ENCODE data around the gene DNER. TPM values are rescaled to one million over a fixed set of nuclear protein-coding genes. Genes with fewer than 3 reads are reported as not detected.

The DNER gene
- total and polyA plus RNA-seq, 2 experiments from 2014 or later = 4.7 to 8.8 TPM

DNA sequence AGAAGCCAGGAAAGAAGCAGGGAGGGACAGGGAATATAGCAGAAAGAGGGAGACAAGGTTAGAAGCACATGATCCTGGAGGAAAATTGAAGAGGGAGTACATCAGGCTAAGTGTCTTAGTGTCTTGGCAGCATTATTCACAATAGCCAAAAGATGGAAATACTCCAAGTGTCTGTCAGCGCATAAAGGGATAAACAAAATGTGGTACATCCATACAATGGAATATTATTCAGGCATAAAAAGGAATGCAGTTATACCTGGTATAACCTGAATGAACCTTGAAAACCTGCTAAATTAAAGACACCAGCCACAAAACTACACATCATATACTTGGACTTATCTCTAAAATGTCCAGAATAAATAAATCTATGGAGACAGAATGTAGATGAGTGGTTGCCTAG lies 224.2 kb downstream of the DNER start:
- Mint-ChIP-seq H3K9me3 (peaks cover 16% of the 10 kb centered on the region), H3K36me3 (ENCODE audit: low read depth) (peaks cover 13% of the 10 kb centered on the region), H3K27me3 (ENCODE audit: insufficient read depth, low read depth, poor library complexity) (no peaks in the 10 kb centered on the region), H3K27ac (no peak overlapping the region), H3K4me1 (peaks cover 21% of the 10 kb centered on the region), H3K4me3 (no peak overlapping the region)
- Histone ChIP-seq H3K4me3 (no peak overlapping the region), H3K27me3 (ENCODE audit: insufficient read depth) (no peaks in the 10 kb centered on the region), H3K9me2 (ENCODE audit: insufficient read depth) (0 out of 2 replicates have a peak, but pooled peaks cover 9% of the 10 kb centered on the region), H2AFZ (no peak overlapping the region), H3K27ac (ENCODE audit: low read depth) (no peak overlapping the region), H3K79me2 (replicated peaks; ENCODE audit: insufficient read depth) (no peaks in the 10 kb centered on the region), H3K4me1 (ENCODE audit: insufficient read depth) (peaks cover 17% of the 10 kb centered on the region), H3K4me2 (no peak overlapping the region), H4K20me1 (replicated peaks; ENCODE audit: insufficient read depth) (no peaks in the 10 kb centered on the region), H3K36me3 (ENCODE audit: insufficient read depth) (no peaks in the 10 kb centered on the region), H3F3A (replicated peaks; ENCODE audit: low read depth) (no peaks in the 10 kb centered on the region)
- ATAC-seq (no peak), DNase-seq (ENCODE audit: low spot score) (no peak)
- no peak for TF ChIP-seq EZH2phosphoT487 (IDR thresholded peaks at IDR 0.05; ENCODE audit: unreplicated experiment)
- no peak for TF ChIP-seq ZNF114 (CRISPR knock-in tag; IDR thresholded peaks at IDR 0.05)
- no peak for TF ChIP-seq ZNF331 (CRISPR knock-in tag; IDR thresholded peaks at IDR 0.05; ENCODE audit: low read depth)
- TF ChIP-seq, protein P1, sequence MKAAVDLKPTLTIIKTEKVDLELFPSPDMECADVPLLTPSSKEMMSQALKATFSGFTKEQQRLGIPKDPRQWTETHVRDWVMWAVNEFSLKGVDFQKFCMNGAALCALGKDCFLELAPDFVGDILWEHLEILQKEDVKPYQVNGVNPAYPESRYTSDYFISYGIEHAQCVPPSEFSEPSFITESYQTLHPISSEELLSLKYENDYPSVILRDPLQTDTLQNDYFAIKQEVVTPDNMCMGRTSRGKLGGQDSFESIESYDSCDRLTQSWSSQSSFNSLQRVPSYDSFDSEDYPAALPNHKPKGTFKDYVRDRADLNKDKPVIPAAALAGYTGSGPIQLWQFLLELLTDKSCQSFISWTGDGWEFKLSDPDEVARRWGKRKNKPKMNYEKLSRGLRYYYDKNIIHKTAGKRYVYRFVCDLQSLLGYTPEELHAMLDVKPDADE (IDR thresholded peaks at IDR 0.05) = no peak
- TF ChIP-seq, protein P2, sequence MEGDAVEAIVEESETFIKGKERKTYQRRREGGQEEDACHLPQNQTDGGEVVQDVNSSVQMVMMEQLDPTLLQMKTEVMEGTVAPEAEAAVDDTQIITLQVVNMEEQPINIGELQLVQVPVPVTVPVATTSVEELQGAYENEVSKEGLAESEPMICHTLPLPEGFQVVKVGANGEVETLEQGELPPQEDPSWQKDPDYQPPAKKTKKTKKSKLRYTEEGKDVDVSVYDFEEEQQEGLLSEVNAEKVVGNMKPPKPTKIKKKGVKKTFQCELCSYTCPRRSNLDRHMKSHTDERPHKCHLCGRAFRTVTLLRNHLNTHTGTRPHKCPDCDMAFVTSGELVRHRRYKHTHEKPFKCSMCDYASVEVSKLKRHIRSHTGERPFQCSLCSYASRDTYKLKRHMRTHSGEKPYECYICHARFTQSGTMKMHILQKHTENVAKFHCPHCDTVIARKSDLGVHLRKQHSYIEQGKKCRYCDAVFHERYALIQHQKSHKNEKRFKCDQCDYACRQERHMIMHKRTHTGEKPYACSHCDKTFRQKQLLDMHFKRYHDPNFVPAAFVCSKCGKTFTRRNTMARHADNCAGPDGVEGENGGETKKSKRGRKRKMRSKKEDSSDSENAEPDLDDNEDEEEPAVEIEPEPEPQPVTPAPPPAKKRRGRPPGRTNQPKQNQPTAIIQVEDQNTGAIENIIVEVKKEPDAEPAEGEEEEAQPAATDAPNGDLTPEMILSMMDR (conservative IDR thresholded peaks at IDR 0.05; ENCODE audit: low read depth in 2 of 2) = no peak

DNA sequence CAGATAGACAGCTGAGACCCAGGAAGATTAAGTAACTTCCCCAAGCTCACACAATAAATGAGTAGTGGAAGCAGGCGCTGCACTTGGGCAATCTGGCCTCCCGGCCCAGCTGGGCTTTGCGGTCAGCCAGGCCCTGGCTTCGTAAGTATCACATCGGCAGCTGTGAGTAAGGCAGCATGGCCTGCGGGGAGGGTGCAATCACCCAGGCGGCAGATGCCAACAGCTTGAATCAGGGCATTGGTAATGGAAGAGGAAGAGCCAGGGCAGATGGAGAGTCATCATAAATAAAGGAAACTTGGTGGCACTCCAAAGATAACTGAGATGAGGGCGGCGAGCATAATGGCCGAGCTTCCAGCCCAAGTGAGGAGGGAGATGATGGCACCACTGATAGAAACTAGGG lies 225.3 kb downstream of the DNER start:
- H3K36me3 ChIP-seq (ENCODE audit: insufficient read depth) = no peaks in the 10 kb centered on the region
- no peak overlapping the region for H3K27ac Mint-ChIP-seq
- no peaks in the 10 kb centered on the region for H4K20me1 ChIP-seq (replicated peaks; ENCODE audit: insufficient read depth)
- no peak overlapping the region for H3K4me2 ChIP-seq
- no peaks in the 10 kb centered on the region for H3K79me2 ChIP-seq (replicated peaks; ENCODE audit: insufficient read depth)
- H3K4me1 ChIP-seq (ENCODE audit: insufficient read depth) = peaks cover 17% of the 10 kb centered on the region
- no peak overlapping the region for H3K4me3 Mint-ChIP-seq
- no peak overlapping the region for H3K4me3 ChIP-seq
- no peak overlapping the region for H3K27ac ChIP-seq (ENCODE audit: low read depth)
- H3F3A ChIP-seq (replicated peaks; ENCODE audit: low read depth) = no peaks in the 10 kb centered on the region
- H3K9me3 Mint-ChIP-seq = peaks cover 16% of the 10 kb centered on the region
- peaks cover 23% of the 10 kb centered on the region for H3K4me1 Mint-ChIP-seq
- no peak for ATAC-seq
- H2AFZ ChIP-seq = no peak overlapping the region
- H3K9me2 ChIP-seq (ENCODE audit: insufficient read depth) = 0 out of 2 replicates have a peak, but pooled peaks cover 7% of the 10 kb centered on the region
- no peak for DNase-seq (ENCODE audit: low spot score)
- H3K36me3 Mint-ChIP-seq (ENCODE audit: low read depth) = peaks cover 13% of the 10 kb centered on the region
- H3K27me3 ChIP-seq (ENCODE audit: insufficient read depth) = no peaks in the 10 kb centered on the region
- H3K27me3 Mint-ChIP-seq (ENCODE audit: insufficient read depth, low read depth, poor library complexity) = no peaks in the 10 kb centered on the region
- TF ChIP-seq ZNF331 (CRISPR knock-in tag; IDR thresholded peaks at IDR 0.05; ENCODE audit: low read depth) (no peak), CREB1 (CRISPR knock-in tag; IDR thresholded peaks at IDR 0.05; ENCODE audit: low read depth) (no peak), NANOG (IDR thresholded peaks at IDR 0.05; ENCODE audit: borderline replicate concordance) (no peak), JUNB (IDR thresholded peaks at IDR 0.05; ENCODE audit: unreplicated experiment) (no peak), EZH2phosphoT487 (IDR thresholded peaks at IDR 0.05; ENCODE audit: unreplicated experiment) (no peak)
- TF ChIP-seq, protein P2 (conservative IDR thresholded peaks at IDR 0.05; ENCODE audit: low read depth in 2 of 2) = no peak
- TF ChIP-seq, protein P3, sequence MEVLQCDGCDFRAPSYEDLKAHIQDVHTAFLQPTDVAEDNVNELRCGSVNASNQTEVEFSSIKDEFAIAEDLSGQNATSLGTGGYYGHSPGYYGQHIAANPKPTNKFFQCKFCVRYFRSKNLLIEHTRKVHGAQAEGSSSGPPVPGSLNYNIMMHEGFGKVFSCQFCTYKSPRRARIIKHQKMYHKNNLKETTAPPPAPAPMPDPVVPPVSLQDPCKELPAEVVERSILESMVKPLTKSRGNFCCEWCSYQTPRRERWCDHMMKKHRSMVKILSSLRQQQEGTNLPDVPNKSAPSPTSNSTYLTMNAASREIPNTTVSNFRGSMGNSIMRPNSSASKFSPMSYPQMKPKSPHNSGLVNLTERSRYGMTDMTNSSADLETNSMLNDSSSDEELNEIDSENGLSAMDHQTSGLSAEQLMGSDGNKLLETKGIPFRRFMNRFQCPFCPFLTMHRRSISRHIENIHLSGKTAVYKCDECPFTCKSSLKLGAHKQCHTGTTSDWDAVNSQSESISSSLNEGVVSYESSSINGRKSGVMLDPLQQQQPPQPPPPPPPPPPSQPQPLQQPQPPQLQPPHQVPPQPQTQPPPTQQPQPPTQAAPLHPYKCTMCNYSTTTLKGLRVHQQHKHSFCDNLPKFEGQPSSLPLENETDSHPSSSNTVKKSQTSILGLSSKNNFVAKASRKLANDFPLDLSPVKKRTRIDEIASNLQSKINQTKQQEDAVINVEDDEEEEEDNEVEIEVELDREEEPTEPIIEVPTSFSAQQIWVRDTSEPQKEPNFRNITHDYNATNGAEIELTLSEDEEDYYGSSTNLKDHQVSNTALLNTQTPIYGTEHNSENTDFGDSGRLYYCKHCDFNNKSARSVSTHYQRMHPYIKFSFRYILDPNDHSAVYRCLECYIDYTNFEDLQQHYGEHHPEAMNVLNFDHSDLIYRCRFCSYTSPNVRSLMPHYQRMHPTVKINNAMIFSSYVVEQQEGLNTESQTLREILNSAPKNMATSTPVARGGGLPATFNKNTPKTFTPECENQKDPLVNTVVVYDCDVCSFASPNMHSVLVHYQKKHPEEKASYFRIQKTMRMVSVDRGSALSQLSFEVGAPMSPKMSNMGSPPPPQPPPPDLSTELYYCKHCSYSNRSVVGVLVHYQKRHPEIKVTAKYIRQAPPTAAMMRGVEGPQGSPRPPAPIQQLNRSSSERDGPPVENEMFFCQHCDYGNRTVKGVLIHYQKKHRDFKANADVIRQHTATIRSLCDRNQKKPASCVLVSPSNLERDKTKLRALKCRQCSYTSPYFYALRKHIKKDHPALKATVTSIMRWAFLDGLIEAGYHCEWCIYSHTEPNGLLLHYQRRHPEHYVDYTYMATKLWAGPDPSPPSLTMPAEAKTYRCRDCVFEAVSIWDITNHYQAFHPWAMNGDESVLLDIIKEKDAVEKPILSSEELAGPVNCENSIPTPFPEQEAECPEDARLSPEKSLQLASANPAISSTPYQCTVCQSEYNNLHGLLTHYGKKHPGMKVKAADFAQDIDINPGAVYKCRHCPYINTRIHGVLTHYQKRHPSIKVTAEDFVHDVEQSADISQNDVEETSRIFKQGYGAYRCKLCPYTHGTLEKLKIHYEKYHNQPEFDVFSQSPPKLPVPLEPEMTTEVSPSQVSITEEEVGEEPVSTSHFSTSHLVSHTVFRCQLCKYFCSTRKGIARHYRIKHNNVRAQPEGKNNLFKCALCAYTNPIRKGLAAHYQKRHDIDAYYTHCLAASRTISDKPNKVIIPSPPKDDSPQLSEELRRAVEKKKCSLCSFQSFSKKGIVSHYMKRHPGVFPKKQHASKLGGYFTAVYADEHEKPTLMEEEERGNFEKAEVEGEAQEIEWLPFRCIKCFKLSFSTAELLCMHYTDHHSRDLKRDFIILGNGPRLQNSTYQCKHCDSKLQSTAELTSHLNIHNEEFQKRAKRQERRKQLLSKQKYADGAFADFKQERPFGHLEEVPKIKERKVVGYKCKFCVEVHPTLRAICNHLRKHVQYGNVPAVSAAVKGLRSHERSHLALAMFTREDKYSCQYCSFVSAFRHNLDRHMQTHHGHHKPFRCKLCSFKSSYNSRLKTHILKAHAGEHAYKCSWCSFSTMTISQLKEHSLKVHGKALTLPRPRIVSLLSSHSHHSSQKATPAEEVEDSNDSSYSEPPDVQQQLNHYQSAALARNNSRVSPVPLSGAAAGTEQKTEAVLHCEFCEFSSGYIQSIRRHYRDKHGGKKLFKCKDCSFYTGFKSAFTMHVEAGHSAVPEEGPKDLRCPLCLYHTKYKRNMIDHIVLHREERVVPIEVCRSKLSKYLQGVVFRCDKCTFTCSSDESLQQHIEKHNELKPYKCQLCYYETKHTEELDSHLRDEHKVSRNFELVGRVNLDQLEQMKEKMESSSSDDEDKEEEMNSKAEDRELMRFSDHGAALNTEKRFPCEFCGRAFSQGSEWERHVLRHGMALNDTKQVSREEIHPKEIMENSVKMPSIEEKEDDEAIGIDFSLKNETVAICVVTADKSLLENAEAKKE (CRISPR knock-in tag; IDR thresholded peaks at IDR 0.05) = no peak

All from GM23338 (cell line).